H9 (cell line): Measurements from ENCODE around the gene CRACDL. TPM values are rescaled to one million over a fixed set of nuclear protein-coding genes. Genes with fewer than 3 reads are reported as not detected.

Experiments used
- DNase-seq: peaks from one replicate; pipeline ENCODE4 v3.0.0-alpha.2; 2017
- H2AFZ ChIP-seq: one replicate; pipeline ENCODE4 v1.6.1; 2013; ENCODE audit warnings: mild to moderate bottlenecking, low read length, control low read depth, moderate library complexity
- H2AK5ac ChIP-seq: 2 replicates; pipeline ENCODE4 v1.6.1; 2013; ENCODE audit warnings: low read length, control low read depth, mixed read lengths; ENCODE audit not compliant: insufficient read length
- H2BK120ac ChIP-seq: one replicate; pipeline ENCODE4 v1.6.1; 2013; ENCODE audit warnings: low read depth, mild to moderate bottlenecking, low read length, control low read depth, inconsistent platforms; ENCODE audit not compliant: poor library complexity, severe bottlenecking
- H2BK12ac ChIP-seq: 2 replicates; pipeline ENCODE4 v1.6.1; 2013; ENCODE audit warnings: low read length, control low read depth, mixed read lengths, low read depth; ENCODE audit not compliant: insufficient read length
- H2BK15ac ChIP-seq: 2 replicates; pipeline ENCODE4 v1.6.1; 2013; ENCODE audit warnings: low read depth, low read length, control low read depth
- H2BK20ac ChIP-seq: one replicate; pipeline ENCODE4 v1.6.1; 2013; ENCODE audit warnings: low read depth, mild to moderate bottlenecking, low read length, control low read depth, inconsistent platforms; ENCODE audit not compliant: poor library complexity, severe bottlenecking
- H2BK5ac ChIP-seq: 2 replicates; pipeline ENCODE4 v1.6.1; 2013; ENCODE audit warnings: low read length, control low read depth, mixed read lengths; ENCODE audit not compliant: insufficient read length
- H3K14ac ChIP-seq: 2 replicates; pipeline ENCODE4 v1.6.1; 2013; ENCODE audit warnings: low read length, control low read depth; ENCODE audit not compliant: insufficient read depth
- H3K18ac ChIP-seq: 2 replicates; pipeline ENCODE4 v1.6.1; 2013; ENCODE audit warnings: low read depth, mild to moderate bottlenecking, mixed read lengths, low read length, control low read depth; ENCODE audit not compliant: insufficient read length
- H3K23ac ChIP-seq: 2 replicates; pipeline ENCODE4 v1.6.1; 2013; ENCODE audit warnings: low read length, control low read depth, mixed read lengths, low read depth; ENCODE audit not compliant: insufficient read length
- H3K23me2 ChIP-seq: 2 replicates; pipeline ENCODE4 v1.6.1; 2013; ENCODE audit warnings: low read depth, mild to moderate bottlenecking, mixed read lengths, low read length, control low read depth; ENCODE audit not compliant: insufficient read length, poor library complexity, severe bottlenecking
- H3K27ac ChIP-seq: 2 replicates; pipeline ENCODE4 v1.5.1; 2013; ENCODE audit warnings: low read length, control low read depth, mixed read lengths, low read depth; ENCODE audit not compliant: insufficient read length
- H3K27me3 ChIP-seq: 2 replicates; pipeline ENCODE4 v1.6.1; 2013; ENCODE audit warnings: low read length, control low read depth, inconsistent platforms; ENCODE audit not compliant: insufficient read depth
- H3K4ac ChIP-seq: 2 replicates; pipeline ENCODE4 v1.6.1; 2013; ENCODE audit warnings: low read depth, mild to moderate bottlenecking, control low read depth, inconsistent platforms, low read length, moderate library complexity
- H3K4me1 ChIP-seq: 2 replicates; pipeline ENCODE4 v1.6.1; 2013; ENCODE audit warnings: low read length, control low read depth, inconsistent platforms; ENCODE audit not compliant: insufficient read depth
- H3K4me2 ChIP-seq: 2 replicates; pipeline ENCODE4 v1.6.1; 2013; ENCODE audit warnings: low read length, control low read depth, mixed read lengths; ENCODE audit not compliant: insufficient read length, insufficient read depth
- H3K56ac ChIP-seq: 2 replicates; pipeline ENCODE4 v1.6.1; 2013; ENCODE audit warnings: low read depth, mild to moderate bottlenecking, mixed read lengths, low read length, control low read depth; ENCODE audit not compliant: insufficient read length
- H3K79me1 ChIP-seq: 2 replicates; pipeline ENCODE4 v1.6.1; 2013; ENCODE audit warnings: low read depth, mild to moderate bottlenecking, moderate library complexity, low read length, control low read depth, inconsistent platforms; ENCODE audit not compliant: insufficient read depth, poor library complexity, severe bottlenecking
- H3K79me2 ChIP-seq: 2 replicates; pipeline ENCODE4 v1.6.1; 2013; ENCODE audit warnings: low read length, control low read depth, inconsistent platforms; ENCODE audit not compliant: insufficient read depth
- H3K9ac ChIP-seq: 2 replicates; pipeline ENCODE4 v1.6.1; 2013; ENCODE audit warnings: low read length, control low read depth, mixed read lengths; ENCODE audit not compliant: insufficient read length; ENCODE audit errors: extremely low read depth
- H3K9me3 ChIP-seq: one replicate; pipeline ENCODE4 v1.6.1; 2013; ENCODE audit warnings: low read depth, low read length, inconsistent platforms; ENCODE audit not compliant: control insufficient read depth
- H3T11ph ChIP-seq: one replicate; pipeline ENCODE4 v1.6.1; 2013; ENCODE audit warnings: mild to moderate bottlenecking, low read length, control low read depth, inconsistent platforms
- H4K20me1 ChIP-seq: one replicate; pipeline ENCODE4 v1.6.1; 2013; ENCODE audit not compliant: control insufficient read depth, insufficient read length, insufficient read depth
- H4K5ac ChIP-seq: 2 replicates; pipeline ENCODE4 v1.6.1; 2013; ENCODE audit warnings: low read depth, mild to moderate bottlenecking, mixed read lengths, low read length, control low read depth; ENCODE audit not compliant: insufficient read length
- H4K8ac ChIP-seq: replicated peaks from 2 replicates; pipeline ENCODE4 v1.6.1; 2013; ENCODE audit warnings: low read length, control low read depth, mixed read lengths, low read depth; ENCODE audit not compliant: insufficient read length
- H4K91ac ChIP-seq: 2 replicates; pipeline ENCODE4 v1.6.1; 2013; ENCODE audit warnings: low read depth, mild to moderate bottlenecking, moderate library complexity, mixed read lengths, low read length, control low read depth; ENCODE audit not compliant: insufficient read length
- H3K27ac Mint-ChIP-seq, 3 experiments: 2 replicates in 2 of 3; 3 replicates in 1 of 3; pipeline ENCODE4 v1.8.0; 2020 to 2021; ENCODE audit warnings: mixed read lengths in 3 of 3, mild to moderate bottlenecking in 1 of 3, moderate library complexity in 1 of 3
- H3K27me3 Mint-ChIP-seq: 2 replicates; pipeline ENCODE4 v1.8.0; 2021; ENCODE audit warnings: low read depth, mild to moderate bottlenecking, moderate library complexity, mixed read lengths
- H3K36me3 Mint-ChIP-seq, 3 experiments: 2 replicates in 2 of 3; 3 replicates in 1 of 3; pipeline ENCODE4 v1.8.0; 2020 to 2021; ENCODE audit warnings: low read depth in 3 of 3, mixed read lengths in 3 of 3; ENCODE audit not compliant: insufficient read depth in 1 of 3
- H3K4me1 Mint-ChIP-seq, 2 experiments: 2 replicates each; pipeline ENCODE4 v1.8.0; 2020; ENCODE audit warnings: mixed read lengths in 2 of 2
- H3K4me3 Mint-ChIP-seq, 2 experiments: 2 replicates in 1 of 2; 3 replicates in 1 of 2; pipeline ENCODE4 v1.8.0; 2020 to 2021; ENCODE audit warnings: mild to moderate bottlenecking in 2 of 2, mixed read lengths in 2 of 2, moderate library complexity in 1 of 2
- H3K9me3 Mint-ChIP-seq, 2 experiments: 2 replicates in 1 of 2; 3 replicates in 1 of 2; pipeline ENCODE4 v1.8.0; 2020; ENCODE audit warnings: mild to moderate bottlenecking in 2 of 2, mixed read lengths in 2 of 2, moderate library complexity in 1 of 2
- CTCF ChIP-seq: fragments of 200-600 bp; sonication (generic); conservative IDR thresholded peaks from 3 replicates; pipeline ENCODE4 v1.8.0; 2021; ENCODE audit warnings: antibody characterized with exemption, mild to moderate bottlenecking
- WGBS: extraction: QIAGEN DNeasy Blood & Tissue Kit; methylation state at CpG from one replicate; pipeline ENCODE4 v1.1.7; 2013; ENCODE audit warnings: missing lambda C conversion rate, low lambda C conversion rate, mixed read lengths; ENCODE audit not compliant: insufficient read length; ENCODE audit errors: extremely low coverage; 5-methylcytosine and 5-hydroxymethylcytosine counted together
- total RNA-seq: library from RNA; stranded (reverse); gene quantifications from 2 replicates; pipeline ENCODE4 v1.2.1, GENCODE V29; 2021

The CRACDL gene
- total RNA-seq, 1 experiment from 2014 or later, result 0.48 TPM

- H3K79me1 ChIP-seq, result no peaks in the 10 kb centered on the region
- TF ChIP-seq CTCF, result no peak
- H3K9me3 ChIP-seq, result no peaks in the 10 kb centered on the region
- WGBS, result no CpG with 5 or more reads among the region's 9 CpGs
- H2AFZ ChIP-seq, result no peak overlapping the region
- Mint-ChIP-seq H3K9me3 (peaks cover 0 to 3% of the 10 kb centered on the region in 2 experiments; a peak in 2 of 5 replicates), H3K36me3 (no peaks in the 10 kb centered on the region), H3K4me3 (no peak overlapping the region), H3K4me1 (peaks cover 14% of the 10 kb centered on the region in 2 experiments), H3K27me3 (peaks cover 8% of the 10 kb centered on the region), H3K27ac (peak overlapping the region in 1 of 3 experiments; percentile 61; a peak in 2 of 7 replicates)
- H3K27ac ChIP-seq, result no peak overlapping the region
- DNase-seq, result peak; percentile 24
- no peak overlapping the region for H3T11ph ChIP-seq
- no peak overlapping the region for H3K23ac ChIP-seq
- H3K27me3 ChIP-seq, result no peaks in the 10 kb centered on the region
- no peak overlapping the region for H3K4me2 ChIP-seq
- no peak overlapping the region for H4K8ac ChIP-seq
- no peak overlapping the region for H2BK5ac ChIP-seq
- H3K23me2 ChIP-seq, result no peaks in the 10 kb centered on the region
- no peak overlapping the region for H3K4ac ChIP-seq
- H2BK15ac ChIP-seq, result no peak overlapping the region
- H3K56ac ChIP-seq, result no peak overlapping the region
- no peak overlapping the region for H4K5ac ChIP-seq
- no peak overlapping the region for H3K14ac ChIP-seq
- no peaks in the 10 kb centered on the region for H3K4me1 ChIP-seq
- no peak overlapping the region for H2AK5ac ChIP-seq
- no peaks in the 10 kb centered on the region for H4K20me1 ChIP-seq
- H3K18ac ChIP-seq, result no peak overlapping the region
- H4K91ac ChIP-seq, result no peak overlapping the region
- no peak overlapping the region for H2BK12ac ChIP-seq
- H2BK120ac ChIP-seq, result no peak overlapping the region
- no peak overlapping the region for H3K9ac ChIP-seq
- H3K79me2 ChIP-seq, result no peaks in the 10 kb centered on the region
- H2BK20ac ChIP-seq, result no peak overlapping the region
These were observed 33.0 kb downstream of the CRACDL start for GRCh38 chr2:98903064-98903355.
